Epithelial cell of esophagus (primary cell): Measurements from ENCODE around the gene TTC32.

Experiments used
- DNase-seq: peaks from one replicate; pipeline ENCODE4 v3.0.0; 2010; ENCODE audit warnings: low read depth
- H3K4me3 ChIP-seq: 2 replicates; pipeline ENCODE4 v1.5.1; 2011; ENCODE audit warnings: mild to moderate bottlenecking, low read length, control low read depth
- TF ChIP-seq, protein P1 (sequence below): IDR thresholded peaks from 2 replicates; pipeline ENCODE4 v1.5.1; 2011; ENCODE audit warnings: low read depth, mild to moderate bottlenecking, low read length, control low read depth, inconsistent platforms; ENCODE audit not compliant: insufficient read depth; ENCODE audit errors: missing control alignments

Gene TTC32

DNA sequence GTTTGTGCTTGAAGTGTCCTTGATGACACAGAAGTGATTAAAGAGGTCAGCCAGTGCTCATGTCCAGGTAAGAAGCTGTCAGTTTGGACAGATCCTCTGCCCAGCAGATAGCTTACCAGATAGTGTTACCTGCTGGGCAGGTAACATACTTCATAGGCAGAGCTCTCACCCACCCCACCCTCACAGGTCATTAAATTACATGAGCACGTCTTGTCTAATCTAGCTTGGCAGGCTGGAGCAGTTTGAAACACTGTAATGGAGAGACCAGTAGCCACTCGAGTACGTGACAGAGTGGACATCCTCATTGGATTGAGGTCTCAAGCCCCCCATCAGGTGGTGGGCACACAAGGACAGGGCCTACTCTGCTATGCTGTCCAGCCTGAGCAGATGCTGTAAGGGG is 27.1 kb downstream of the TTC32 start:
- DNase-seq: no peak
- no peak overlapping the region for H3K4me3 ChIP-seq
- TF ChIP-seq, protein P1, sequence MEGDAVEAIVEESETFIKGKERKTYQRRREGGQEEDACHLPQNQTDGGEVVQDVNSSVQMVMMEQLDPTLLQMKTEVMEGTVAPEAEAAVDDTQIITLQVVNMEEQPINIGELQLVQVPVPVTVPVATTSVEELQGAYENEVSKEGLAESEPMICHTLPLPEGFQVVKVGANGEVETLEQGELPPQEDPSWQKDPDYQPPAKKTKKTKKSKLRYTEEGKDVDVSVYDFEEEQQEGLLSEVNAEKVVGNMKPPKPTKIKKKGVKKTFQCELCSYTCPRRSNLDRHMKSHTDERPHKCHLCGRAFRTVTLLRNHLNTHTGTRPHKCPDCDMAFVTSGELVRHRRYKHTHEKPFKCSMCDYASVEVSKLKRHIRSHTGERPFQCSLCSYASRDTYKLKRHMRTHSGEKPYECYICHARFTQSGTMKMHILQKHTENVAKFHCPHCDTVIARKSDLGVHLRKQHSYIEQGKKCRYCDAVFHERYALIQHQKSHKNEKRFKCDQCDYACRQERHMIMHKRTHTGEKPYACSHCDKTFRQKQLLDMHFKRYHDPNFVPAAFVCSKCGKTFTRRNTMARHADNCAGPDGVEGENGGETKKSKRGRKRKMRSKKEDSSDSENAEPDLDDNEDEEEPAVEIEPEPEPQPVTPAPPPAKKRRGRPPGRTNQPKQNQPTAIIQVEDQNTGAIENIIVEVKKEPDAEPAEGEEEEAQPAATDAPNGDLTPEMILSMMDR: no peak

DNA sequence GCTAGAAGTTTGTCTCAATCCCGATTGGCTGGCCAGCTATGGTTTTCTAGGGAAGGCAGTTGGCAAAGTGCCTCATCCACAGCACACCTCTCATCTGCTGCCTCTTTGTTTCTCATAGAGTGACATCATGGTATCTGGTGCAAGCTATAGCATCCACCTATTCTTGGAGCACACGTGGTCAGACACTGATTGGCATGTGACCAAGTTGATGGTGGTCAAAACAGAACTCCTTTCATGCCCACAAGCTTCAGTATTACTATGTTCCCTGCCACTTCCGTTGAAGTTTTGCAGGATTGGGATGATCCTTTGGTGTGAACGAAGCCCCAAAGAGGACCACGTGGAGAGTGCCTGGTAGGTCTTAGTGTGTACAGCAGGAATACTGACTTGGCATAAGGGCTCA is 28.8 kb downstream of the TTC32 start:
- TF ChIP-seq, protein P1: no peak
- H3K4me3 ChIP-seq: no peak overlapping the region
- no peak for DNase-seq

DNA sequence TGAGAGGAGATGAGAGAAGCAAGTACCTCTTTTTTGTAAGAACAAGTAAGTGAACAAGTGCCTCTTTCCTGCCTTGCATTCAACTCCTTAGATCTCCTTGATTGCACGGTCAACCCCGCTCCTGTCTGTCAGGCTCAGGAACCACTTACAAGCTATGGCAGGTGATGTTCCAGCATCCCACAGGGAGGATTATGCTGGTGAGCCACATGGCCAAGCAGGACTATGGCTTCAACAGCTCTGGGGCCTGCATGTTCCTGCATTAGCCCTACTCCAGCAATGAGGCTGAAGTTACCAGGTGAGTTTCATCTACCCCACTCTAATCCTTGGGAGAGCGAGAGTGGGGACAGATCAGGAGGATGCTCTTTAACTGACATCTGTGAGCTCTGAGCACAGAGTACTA is 29.5 kb downstream of the TTC32 start:
- TF ChIP-seq, protein P1: no peak
- H3K4me3 ChIP-seq: no peak overlapping the region
- DNase-seq: no peak

DNA sequence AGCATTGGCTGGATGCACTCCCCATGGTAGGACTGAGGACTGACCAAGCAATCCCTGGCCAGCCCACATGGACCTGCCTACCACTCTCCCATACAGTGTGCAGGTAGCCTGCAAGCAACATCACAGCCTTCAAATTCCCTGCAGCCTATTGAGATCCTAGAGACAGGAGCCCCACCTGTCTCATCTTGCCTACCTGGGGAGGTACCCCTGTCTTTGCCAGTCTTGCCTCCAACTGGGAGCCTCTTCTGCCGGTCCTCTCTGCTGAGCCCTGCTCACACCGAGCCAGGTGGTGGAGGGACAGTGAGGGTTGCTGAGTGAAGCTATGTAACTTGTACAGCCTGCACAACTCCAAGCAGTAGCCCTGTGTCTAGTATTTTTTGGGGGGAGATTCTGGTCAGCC is 29.9 kb downstream of the TTC32 start:
- no peak for DNase-seq
- TF ChIP-seq, protein P1: no peak
- H3K4me3 ChIP-seq: no peak overlapping the region

DNA sequence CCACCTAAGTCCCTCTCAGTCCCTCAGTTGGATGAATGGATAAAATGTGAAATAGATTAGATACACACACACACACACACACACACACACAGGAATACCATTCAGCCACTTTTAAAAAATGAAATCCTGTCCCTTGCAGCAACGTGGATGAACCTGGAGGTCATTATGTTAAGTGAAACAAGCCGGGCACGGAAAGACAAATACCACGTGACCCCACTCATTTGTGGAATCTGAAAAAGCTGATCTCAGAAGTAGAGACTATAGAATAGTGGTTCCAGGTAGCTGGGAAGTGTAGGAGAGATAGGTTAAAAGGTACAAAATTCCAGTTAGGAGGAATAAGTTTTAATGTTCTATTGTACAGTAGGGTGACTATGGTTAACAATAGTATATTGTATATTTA is 31.0 kb downstream of the TTC32 start:
- TF ChIP-seq, protein P1: no peak
- DNase-seq: no peak
- H3K4me3 ChIP-seq: no peak overlapping the region

DNA sequence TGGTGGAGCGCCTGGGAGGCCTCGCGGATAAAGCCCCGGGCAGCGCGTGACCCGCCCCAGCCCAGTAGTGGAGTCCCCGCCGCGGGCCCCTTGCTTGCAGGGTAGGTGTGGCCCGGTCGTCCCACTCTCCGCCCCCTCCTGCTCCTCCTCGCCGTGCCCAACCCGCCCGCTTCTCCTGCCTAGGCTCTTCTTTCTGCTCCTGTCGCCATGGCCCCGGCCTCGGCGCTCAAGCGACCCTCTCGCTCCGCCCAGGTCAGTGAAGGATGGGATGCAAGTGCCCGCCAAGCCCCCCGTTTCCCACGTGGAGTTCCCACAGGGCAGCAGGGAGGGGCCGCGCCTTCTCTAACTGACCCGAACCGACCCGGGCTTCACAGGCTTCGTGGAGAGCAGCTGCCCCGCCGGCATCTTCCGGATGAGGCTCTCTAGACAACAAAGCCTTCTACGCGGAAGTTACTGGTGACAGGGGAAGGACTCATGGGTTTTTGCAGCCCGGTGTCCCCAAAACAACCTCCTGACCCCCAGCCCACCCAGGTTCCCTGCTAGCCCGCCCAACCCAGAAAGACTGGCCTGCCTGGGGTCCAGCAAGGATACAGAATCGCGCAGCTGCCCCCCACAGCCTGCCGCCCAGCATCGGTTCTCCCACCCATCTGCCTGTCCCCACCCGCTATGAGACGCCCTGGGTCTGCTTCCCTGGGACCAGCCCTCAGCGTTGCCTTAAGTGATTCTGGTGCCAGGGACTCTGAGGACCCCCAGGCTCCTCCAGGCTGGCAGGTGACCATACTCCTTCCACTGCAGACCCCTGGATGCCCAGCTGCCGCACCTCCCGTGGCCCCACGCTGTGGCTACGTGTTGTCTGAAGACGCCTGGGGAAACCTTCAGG is 32.8 kb downstream of the TTC32 start:
- TF ChIP-seq, protein P1: no peak
- peak overlapping the region; percentile 39 for H3K4me3 ChIP-seq
- DNase-seq: peak; percentile 28

DNA sequence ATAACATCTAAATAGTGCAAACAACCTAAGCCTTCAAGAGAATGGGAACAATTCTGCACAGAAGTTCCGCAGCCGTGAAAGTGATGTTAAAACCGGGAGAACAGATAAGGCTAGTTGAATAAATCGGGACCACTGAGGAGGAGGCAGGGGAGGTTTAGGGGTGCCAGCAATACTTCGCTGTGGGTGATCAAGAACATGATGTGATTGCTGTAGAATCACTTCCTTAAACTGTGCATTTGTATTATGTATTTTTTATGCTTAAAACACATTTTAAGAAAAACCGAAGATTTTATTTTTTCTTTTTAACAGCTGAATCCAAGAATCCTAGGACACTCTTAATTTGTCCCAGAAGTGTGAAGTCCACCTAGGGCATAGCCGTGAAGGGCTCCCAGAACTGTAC is 33.6 kb downstream of the TTC32 start:
- TF ChIP-seq, protein P1: no peak
- H3K4me3 ChIP-seq: peak overlapping the region; percentile 39
- no peak for DNase-seq
